ENCODE measurements around the gene BOLA3.

The BOLA3 gene

GRCh38 chr2:74102516-74102915 lies 45.2 kb downstream of the BOLA3 start:
- DNase-seq (ENCODE audit: low read depth) = no peak
- TF ChIP-seq CTCF (IDR thresholded peaks at IDR 0.05; ENCODE audit: insufficient read depth, low read depth, low read length, missing control alignments) = no peak
- no peak overlapping the region for H3K4me3 ChIP-seq (ENCODE audit: low read depth, low read length)

GRCh38 chr2:74101574-74102300 lies 46.0 kb downstream of the BOLA3 start:
- no peak for DNase-seq (ENCODE audit: low read depth)
- no peak for TF ChIP-seq CTCF (IDR thresholded peaks at IDR 0.05; ENCODE audit: insufficient read depth, low read depth, low read length, missing control alignments)
- H3K4me3 ChIP-seq (ENCODE audit: low read depth, low read length) = no peak overlapping the region

- no peak for TF ChIP-seq CTCF (IDR thresholded peaks at IDR 0.05; ENCODE audit: insufficient read depth, low read depth, low read length, missing control alignments)
- no peak overlapping the region for H3K4me3 ChIP-seq (ENCODE audit: low read depth, low read length)
- no peak for DNase-seq (ENCODE audit: low read depth)
Measured at GRCh38 chr2:74100254-74101216, 47.2 kb downstream of the BOLA3 start.

GRCh38 chr2:74099835-74100234 lies 47.9 kb downstream of the BOLA3 start:
- no peak overlapping the region for H3K4me3 ChIP-seq (ENCODE audit: low read depth, low read length)
- TF ChIP-seq CTCF (IDR thresholded peaks at IDR 0.05; ENCODE audit: insufficient read depth, low read depth, low read length, missing control alignments) = no peak
- DNase-seq (ENCODE audit: low read depth) = no peak

GRCh38 chr2:74099271-74099670 lies 48.4 kb downstream of the BOLA3 start:
- DNase-seq (ENCODE audit: low read depth) = no peak
- no peak for TF ChIP-seq CTCF (IDR thresholded peaks at IDR 0.05; ENCODE audit: insufficient read depth, low read depth, low read length, missing control alignments)
- H3K4me3 ChIP-seq (ENCODE audit: low read depth, low read length) = no peak overlapping the region

- no peak for DNase-seq (ENCODE audit: low read depth)
- no peak for TF ChIP-seq CTCF (IDR thresholded peaks at IDR 0.05; ENCODE audit: insufficient read depth, low read depth, low read length, missing control alignments)
- no peak overlapping the region for H3K4me3 ChIP-seq (ENCODE audit: low read depth, low read length)
Measured at GRCh38 chr2:74097574-74097973, 50.1 kb downstream of the BOLA3 start.

Data from GM12865 (cell line).